Measurements from ENCODE around the gene KCNIP1. TPM values are rescaled to one million over a fixed set of nuclear protein-coding genes. Genes with fewer than 3 reads are reported as not detected.

The KCNIP1 gene
- total and polyA plus RNA-seq, 9 of the 15 experiments (the other 6 are each of a cell fraction or from before 2014, with no cell fraction given), result not detected

GRCh38 chr5:170562166-170562874 is 58.5 kb downstream of the KCNIP1 start (continued):
- TF ChIP-seq GTF3C2 (IDR thresholded peaks at IDR 0.05; ENCODE audit: borderline replicate concordance, extremely low read depth, insufficient read length) (no peak), TRIM24 (IDR thresholded peaks at IDR 0.05) (no peak), GTF2F1 (IDR thresholded peaks at IDR 0.05; ENCODE audit: low read depth, low read length) (no peak), NFATC3 (IDR thresholded peaks at IDR 0.05) (no peak), ZNF217 (CRISPR knock-in tag; IDR thresholded peaks at IDR 0.05) (no peak), ZNF668 (CRISPR knock-in tag; IDR thresholded peaks at IDR 0.05) (no peak), ZNF408 (CRISPR knock-in tag; IDR thresholded peaks at IDR 0.05; ENCODE audit: low read depth) (no peak)

- peaks cover 5% of the 10 kb centered on the region; the same call in 1 of the 2 replicates for H4K20me1 ChIP-seq (replicated peaks; ENCODE audit: control insufficient read depth, insufficient read depth, low read length)
- in situ Hi-C loops (cut with MboI) (no loop called here), intact Hi-C loops (cut with micrococcal nuclease) (no loop called here)
- no peak overlapping the region for H3K9ac ChIP-seq (ENCODE audit: insufficient read depth in 1 of 2, low read depth in 2 of 2, low read length in 2 of 2)
- no peak for ATAC-seq
- no peak overlapping the region for H2AFZ ChIP-seq (ENCODE audit: low read depth, low read length)
- no TSS peak for BruUV-seq (replicated peaks)
- no peaks in the 10 kb centered on the region for H3K36me3 ChIP-seq (ENCODE audit: control insufficient read depth, insufficient read depth, low read length)
- DNase-seq (ENCODE audit: extremely low read depth in 1 of 4, low spot score in 3 of 4), result no peak
- no peaks in the 10 kb centered on the region for H3K9me3 ChIP-seq (replicated peaks; ENCODE audit: control insufficient read depth, insufficient read depth, low read depth, low read length)
- H3K4me1 ChIP-seq (replicated peaks in 1 of 2; ENCODE audit: control insufficient read depth in 2 of 2, insufficient read depth in 2 of 2, low read length in 2 of 2), result no peaks in the 10 kb centered on the region
- CTCF ChIA-PET (ENCODE audit: low intra/inter-chr PET ratio), result no interaction called here
- POLR2A ChIA-PET, result interaction anchor here (1.0 to 1.1 kb wide), 2 partner anchors 13 to 14 kb away, joined by 3 read pairs; no protein-coding TSS in a partner anchor
- FAIRE-seq, result no peak
- peaks cover 0 to 15% of the 10 kb centered on the region in 2 experiments; a peak in 1 of 5 replicates for H3K27me3 ChIP-seq (ENCODE audit: control insufficient read depth in 2 of 2, insufficient read depth in 2 of 2, low read length in 2 of 2)
- no peak overlapping the region for H3K4me3 ChIP-seq
- no peak overlapping the region for H3K4me2 ChIP-seq (ENCODE audit: insufficient read depth, low read length)
- no peak overlapping the region for H3K27ac ChIP-seq (ENCODE audit: extremely low read depth, low read depth, low read length)
- 0% methylated on average over 4 of the region's 4 CpGs for WGBS (ENCODE audit: insufficient coverage, low coverage, missing lambda C conversion rate)
- no peaks in the 10 kb centered on the region for H3K9me1 ChIP-seq (ENCODE audit: control insufficient read depth, insufficient read depth, low read length)
- no peaks in the 10 kb centered on the region for H3K79me2 ChIP-seq (ENCODE audit: control insufficient read depth, insufficient read depth, low read length)
- TF ChIP-seq ZNF224 (CRISPR knock-in tag; IDR thresholded peaks at IDR 0.05), result no peak
- no peak for TF ChIP-seq ARNT (IDR thresholded peaks at IDR 0.05)
- no peak for TF ChIP-seq KAT8 (IDR thresholded peaks at IDR 0.05; ENCODE audit: low read depth)
- TF ChIP-seq ZNF449 (CRISPR knock-in tag; IDR thresholded peaks at IDR 0.05), result no peak
- no peak for TF ChIP-seq HLTF (IDR thresholded peaks at IDR 0.05)
- no peak for TF ChIP-seq FOXA1 (IDR thresholded peaks at IDR 0.05; ENCODE audit: borderline replicate concordance)
- TF ChIP-seq ARID3A (IDR thresholded peaks at IDR 0.05; ENCODE audit: borderline replicate concordance, low read depth, low read length), result no peak
- TF ChIP-seq ZEB2 (IDR thresholded peaks at IDR 0.05), result no peak
- TF ChIP-seq CREB1 (IDR thresholded peaks at IDR 0.05), result no peak
- no peak for TF ChIP-seq CREB1 (CRISPR knock-in tag; IDR thresholded peaks at IDR 0.05)
- no peak for TF ChIP-seq FOXA3 (CRISPR knock-in tag; conservative IDR thresholded peaks at IDR 0.05 in 1 of 2, IDR thresholded peaks at IDR 0.05 in 1 of 2)
Observed at GRCh38 chr5:170562875-170563228, 59.0 kb downstream of the KCNIP1 start.
